DOHH2 (cell line): ENCODE data around the gene CHP1.
"Not testable (repeated sequence)": the region's sequence is repeated elsewhere in the genome, so short reads cannot be mapped to it uniquely, and the experiment has no call there.

ENCODE experiments used
- H3F3A ChIP-seq: fragments of 200-600 bp; sonication (generic), shearing (Covaris generic); 2 replicates; pipeline ENCODE4 v1.6.0; 2016; ENCODE audit warnings: antibody characterized with exemption, mild to moderate bottlenecking; ENCODE audit not compliant: control insufficient read depth, insufficient read depth
- H3K27ac ChIP-seq: fragments of 200-600 bp; sonication (generic); 2 replicates; pipeline ENCODE4 v1.5.1; 2014; ENCODE audit warnings: low read depth, mild to moderate bottlenecking, low read length, moderate library complexity
- H3K27me3 ChIP-seq: fragments of 200-600 bp; sonication (generic); 2 replicates; pipeline ENCODE4 v1.6.1; 2014; ENCODE audit warnings: mild to moderate bottlenecking, low read length, mixed read lengths; ENCODE audit not compliant: control insufficient read depth
- H3K36me3 ChIP-seq: fragments of 200-600 bp; sonication (generic); 2 replicates; pipeline ENCODE4 v1.6.1; 2014; ENCODE audit warnings: mild to moderate bottlenecking, low read length, moderate library complexity, mixed read lengths; ENCODE audit not compliant: control insufficient read depth
- H3K4me1 ChIP-seq: fragments of 200-600 bp; sonication (generic); 2 replicates; pipeline ENCODE4 v1.6.1; 2014; ENCODE audit warnings: mild to moderate bottlenecking, low read length, mixed read lengths; ENCODE audit not compliant: control insufficient read depth
- H3K4me2 ChIP-seq: fragments of 200-600 bp; sonication (generic); 2 replicates; pipeline ENCODE4 v1.6.0; 2014; ENCODE audit warnings: mild to moderate bottlenecking, low read length, moderate library complexity
- H3K4me3 ChIP-seq: fragments of 200-600 bp; sonication (generic); 2 replicates; pipeline ENCODE4 v1.5.1; 2014; ENCODE audit warnings: mild to moderate bottlenecking, low read length, mixed read lengths
- H3K79me2 ChIP-seq: fragments of 200-600 bp; sonication (generic); 2 replicates; pipeline ENCODE4 v1.6.1; 2014; ENCODE audit warnings: mild to moderate bottlenecking, low read length, mixed read lengths; ENCODE audit not compliant: control insufficient read depth
- H3K9me2 ChIP-seq: fragments of 200-600 bp; sonication (generic); replicated peaks from 2 replicates; pipeline ENCODE4 v1.6.1; 2014; ENCODE audit warnings: mild to moderate bottlenecking, low read length, mixed read lengths; ENCODE audit not compliant: control insufficient read depth
- H3K9me3 ChIP-seq: fragments of 200-600 bp; sonication (generic); 2 replicates; pipeline ENCODE4 v1.6.1; 2014; ENCODE audit warnings: antibody characterized with exemption, low read length, mixed read lengths; ENCODE audit not compliant: control insufficient read depth, insufficient read depth
- H4K20me1 ChIP-seq: fragments of 200-600 bp; sonication (generic); 2 replicates; pipeline ENCODE4 v1.6.0; 2014; ENCODE audit warnings: low read depth, mild to moderate bottlenecking, antibody characterized with exemption, low read length, moderate library complexity; ENCODE audit not compliant: control insufficient read depth, insufficient read depth
- CTCF ChIP-seq: fragments of 200-600 bp; sonication (generic); IDR thresholded peaks from one replicate; pipeline ENCODE4 v1.5.1; 2014; ENCODE audit warnings: antibody characterized with exemption, mild to moderate bottlenecking, low read depth, low read length; ENCODE audit not compliant: poor library complexity, severe bottlenecking
- EZH2phosphoT487 ChIP-seq: fragments of 200-600 bp; sonication (generic); IDR thresholded peaks from 2 replicates; pipeline ENCODE4 v1.6.1; 2017; ENCODE audit warnings: borderline replicate concordance, mild to moderate bottlenecking, antibody characterized with exemption, low read length, moderate library complexity, mixed read lengths

CHP1 gene

GRCh38 chr15:41279535-41280283 lies 48.6 kb downstream of the CHP1 start:
- Histone ChIP-seq H3K9me2 (no peaks in the 10 kb centered on the region), H3K4me3 (no peak overlapping the region), H3K9me3 (no peaks in the 10 kb centered on the region), H3F3A (peaks cover 9% of the 10 kb centered on the region), H3K27ac (no peak overlapping the region), H3K79me2 (peaks cover 10% of the 10 kb centered on the region), H3K36me3 (peaks cover 17% of the 10 kb centered on the region), H3K27me3 (no peaks in the 10 kb centered on the region), H4K20me1 (no peaks in the 10 kb centered on the region), H3K4me2 (no peak overlapping the region), H3K4me1 (peaks cover 16% of the 10 kb centered on the region)
- TF ChIP-seq EZH2phosphoT487 = no peak
- TF ChIP-seq CTCF = no peak

DNA sequence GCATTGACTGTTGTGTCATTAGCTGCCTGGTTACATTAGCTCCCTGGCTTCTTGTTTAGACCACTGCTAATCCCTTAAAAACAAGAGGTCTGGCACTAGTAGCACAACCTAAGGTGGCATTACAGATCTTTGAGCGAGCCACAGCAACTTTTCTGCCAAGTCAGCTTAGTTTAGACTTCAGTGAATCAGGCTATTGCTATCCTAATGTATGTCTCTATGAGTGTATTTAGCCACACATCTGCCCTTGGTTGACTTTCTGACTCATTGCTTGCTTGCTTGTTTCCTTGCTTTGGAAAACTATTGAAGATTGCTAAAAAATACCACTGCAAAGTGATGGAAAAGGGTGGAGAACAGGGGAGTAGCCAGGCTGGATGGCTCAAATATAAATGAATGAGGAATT lies 50.2 kb downstream of the CHP1 start:
- no peak overlapping the region for H3K4me2 ChIP-seq
- H3K27ac ChIP-seq = no peak overlapping the region
- H3K27me3 ChIP-seq = no peaks in the 10 kb centered on the region
- H3K36me3 ChIP-seq = peaks cover 32% of the 10 kb centered on the region
- H3K4me1 ChIP-seq = peaks cover 27% of the 10 kb centered on the region
- no peaks in the 10 kb centered on the region for H3K9me3 ChIP-seq
- peaks cover 9% of the 10 kb centered on the region for H3F3A ChIP-seq
- no peaks in the 10 kb centered on the region for H4K20me1 ChIP-seq
- no peaks in the 10 kb centered on the region for H3K9me2 ChIP-seq
- peaks cover 25% of the 10 kb centered on the region for H3K79me2 ChIP-seq
- TF ChIP-seq EZH2phosphoT487 (no peak), CTCF (no peak)
- no peak overlapping the region for H3K4me3 ChIP-seq

- Histone ChIP-seq H3K4me2 (peak overlapping the region; percentile 64; the same call in 1 of the 2 replicates), H3K36me3 (peaks cover 44% of the 10 kb centered on the region), H3K4me1 (peaks cover 39% of the 10 kb centered on the region), H3K27ac (peak overlapping the region; percentile 93), H3K79me2 (peaks cover 37% of the 10 kb centered on the region), H3K4me3 (peak overlapping the region; percentile 92; the same call in 1 of the 2 replicates), H3F3A (peaks cover 12% of the 10 kb centered on the region)
- H4K20me1 ChIP-seq, H3K9me3 ChIP-seq, H3K27me3 ChIP-seq, H3K9me2 ChIP-seq: not testable (repeated sequence)
Measured at GRCh38 chr15:41282436-41282835, 51.4 kb downstream of the CHP1 start.

GRCh38 chr15:41282980-41283652 lies 52.0 kb downstream of the CHP1 start:
- Histone ChIP-seq H3K4me1 (peaks cover 44% of the 10 kb centered on the region), H3K79me2 (peaks cover 43% of the 10 kb centered on the region), H3K4me2 (peak overlapping the region; percentile 64), H3K27ac (peak overlapping the region; percentile 93), H3K36me3 (peaks cover 50% of the 10 kb centered on the region), H3K4me3 (peak overlapping the region; percentile 92), H3F3A (peaks cover 12% of the 10 kb centered on the region)
- H3K27me3 ChIP-seq, H3K9me2 ChIP-seq, H4K20me1 ChIP-seq, H3K9me3 ChIP-seq: not testable (repeated sequence)
